ENCODE data around the gene KCNQ5. TPM values are rescaled to one million over a fixed set of nuclear protein-coding genes. Genes with fewer than 3 reads are reported as not detected.

Gene KCNQ5
- total and polyA plus RNA-seq, 10 of the 15 experiments (the other 5 are each of a cell fraction or from before 2014, with no cell fraction given) = 0.60 to 16.2 (median 3.2) TPM

DNA sequence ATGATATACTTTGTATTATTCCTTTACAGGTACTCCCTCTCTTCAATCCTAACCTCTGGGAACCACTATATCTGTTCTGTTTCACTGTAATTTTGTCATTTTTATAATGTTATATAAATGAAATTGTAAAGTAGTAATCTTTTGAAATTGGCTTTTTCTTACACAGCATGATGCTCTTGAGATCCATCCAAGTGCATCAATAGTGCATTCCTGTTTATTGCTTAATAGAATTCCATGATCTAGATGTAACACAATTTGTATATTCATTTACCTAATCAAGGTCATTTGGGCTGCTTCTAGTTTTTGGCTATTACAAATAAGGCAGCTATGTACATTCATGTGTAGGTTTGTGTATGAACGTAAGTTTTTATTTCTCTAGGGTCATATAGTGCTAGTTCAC is 428.8 kb downstream of the KCNQ5 start:
- Histone ChIP-seq H3K4me3 (no peak overlapping the region), H3K36me3 (ENCODE audit: control insufficient read depth in 2 of 2, insufficient read depth in 2 of 2, low read length in 1 of 2) (no peaks in the 10 kb centered on the region; a peak in 1 of 4 replicates), H3K4me1 (ENCODE audit: control insufficient read depth, insufficient read depth, low read length) (no peaks in the 10 kb centered on the region), H4K20me1 (ENCODE audit: control insufficient read depth, insufficient read depth) (no peaks in the 10 kb centered on the region), H2AFZ (ENCODE audit: control insufficient read depth, low read depth, low read length) (no peak overlapping the region), H3K27ac (ENCODE audit: control insufficient read depth, insufficient read depth) (no peak overlapping the region), H3K79me2 (ENCODE audit: control insufficient read depth, insufficient read depth, low read length) (no peaks in the 10 kb centered on the region), H3K9me3 (replicated peaks; ENCODE audit: control insufficient read depth, insufficient read depth, low read length) (no peaks in the 10 kb centered on the region; the same call in 2 of the 3 replicates), H3K9ac (ENCODE audit: control insufficient read depth, insufficient read depth, low read length) (no peak overlapping the region), H3K4me2 (ENCODE audit: control insufficient read depth, insufficient read depth) (no peak overlapping the region), H3K27me3 (replicated peaks in 1 of 2; ENCODE audit: control insufficient read depth in 2 of 2, insufficient read depth in 2 of 2, low read length in 1 of 2) (no peaks in the 10 kb centered on the region)
- FAIRE-seq (no peak), DNase-seq (ENCODE audit: low read depth, low spot score) (no peak), ATAC-seq (no peak)
- POLR2A ChIA-PET = no interaction called here
- in situ Hi-C loops (cut with MboI) (no loop called here), intact Hi-C loops (cut with micrococcal nuclease; ENCODE audit: unreplicated experiment) (no loop called here)
- BruUV-seq (replicated peaks) = no TSS peak
- SMC1A ChIA-PET (ENCODE audit: uncharacterized antibody, unreplicated experiment) = no interaction called here
- TF ChIP-seq, protein P1, sequence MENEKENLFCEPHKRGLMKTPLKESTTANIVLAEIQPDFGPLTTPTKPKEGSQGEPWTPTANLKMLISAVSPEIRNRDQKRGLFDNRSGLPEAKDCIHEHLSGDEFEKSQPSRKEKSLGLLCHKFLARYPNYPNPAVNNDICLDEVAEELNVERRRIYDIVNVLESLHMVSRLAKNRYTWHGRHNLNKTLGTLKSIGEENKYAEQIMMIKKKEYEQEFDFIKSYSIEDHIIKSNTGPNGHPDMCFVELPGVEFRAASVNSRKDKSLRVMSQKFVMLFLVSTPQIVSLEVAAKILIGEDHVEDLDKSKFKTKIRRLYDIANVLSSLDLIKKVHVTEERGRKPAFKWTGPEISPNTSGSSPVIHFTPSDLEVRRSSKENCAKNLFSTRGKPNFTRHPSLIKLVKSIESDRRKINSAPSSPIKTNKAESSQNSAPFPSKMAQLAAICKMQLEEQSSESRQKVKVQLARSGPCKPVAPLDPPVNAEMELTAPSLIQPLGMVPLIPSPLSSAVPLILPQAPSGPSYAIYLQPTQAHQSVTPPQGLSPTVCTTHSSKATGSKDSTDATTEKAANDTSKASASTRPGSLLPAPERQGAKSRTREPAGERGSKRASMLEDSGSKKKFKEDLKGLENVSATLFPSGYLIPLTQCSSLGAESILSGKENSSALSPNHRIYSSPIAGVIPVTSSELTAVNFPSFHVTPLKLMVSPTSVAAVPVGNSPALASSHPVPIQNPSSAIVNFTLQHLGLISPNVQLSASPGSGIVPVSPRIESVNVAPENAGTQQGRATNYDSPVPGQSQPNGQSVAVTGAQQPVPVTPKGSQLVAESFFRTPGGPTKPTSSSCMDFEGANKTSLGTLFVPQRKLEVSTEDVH (IDR thresholded peaks at IDR 0.05; ENCODE audit: low read depth, partially characterized antibody) = no peak
- no peak for TF ChIP-seq LARP7 (IDR thresholded peaks at IDR 0.05)
- TF ChIP-seq TCF12 (IDR thresholded peaks at IDR 0.05; ENCODE audit: low read depth, low read length) = no peak
- no peak for TF ChIP-seq NRF1 (conservative IDR thresholded peaks at IDR 0.05; ENCODE audit: low read depth, low read length)
- TF ChIP-seq IKZF1 (conservative IDR thresholded peaks at IDR 0.05) = no peak
- TF ChIP-seq KAT2A (conservative IDR thresholded peaks at IDR 0.05; ENCODE audit: control insufficient read depth, low read depth, low read length) = no peak
- RAD21 ChIA-PET (ENCODE audit: unreplicated experiment) = no interaction called here
- 100% methylated on average over 1 of the region's 1 CpG for WGBS (ENCODE audit: insufficient coverage, insufficient replicate concordance, low lambda C conversion rate, missing lambda C conversion rate)
- CTCF ChIA-PET = no interaction called here

Data from GM12878 (cell line).